CD14-positive monocyte (primary cell): ENCODE data around the gene PCP4L1. TPM values are rescaled to one million over a fixed set of nuclear protein-coding genes. Genes with fewer than 3 reads are reported as not detected.

Experiments
- DNase-seq, 3 donors: peaks; one replicate each; pipeline ENCODE4 v3.0.0-alpha.2; 2011 to 2022
- H2AFZ ChIP-seq: 2 replicates; pipeline ENCODE4 v1.6.0; 2012; ENCODE audit warnings: mild to moderate bottlenecking, low read depth, low read length, inconsistent platforms; ENCODE audit not compliant: insufficient read depth, poor library complexity, severe bottlenecking
- H3K27ac ChIP-seq, 2 donors: 1 replicate in 1 of 2; 2 replicates in 1 of 2; pipeline ENCODE4 v1.5.1; 2012 to 2013; ENCODE audit warnings: low read length in 2 of 2, control low read depth in 1 of 2, inconsistent platforms in 1 of 2, low read depth in 1 of 2, mild to moderate bottlenecking in 1 of 2
- H3K27me3 ChIP-seq, 2 donors: one replicate each; pipeline versions ENCODE4 v1.6.0 to v1.6.1; 2011 to 2013; ENCODE audit warnings: low read length in 2 of 2; ENCODE audit not compliant: control insufficient read depth in 2 of 2, insufficient read depth in 2 of 2
- H3K36me3 ChIP-seq, 2 donors: replicated peaks in 1 of 2; 1 replicate in 1 of 2; 2 replicates in 1 of 2; pipeline versions ENCODE4 v1.5.1 to v1.6.1; 2012 to 2013; ENCODE audit warnings: low read length in 2 of 2, control low read depth in 1 of 2, inconsistent platforms in 1 of 2, mild to moderate bottlenecking in 1 of 2; ENCODE audit not compliant: insufficient read depth in 2 of 2, control insufficient read depth in 1 of 2
- H3K4me1 ChIP-seq, 2 donors: 1 replicate in 1 of 2; 2 replicates in 1 of 2; pipeline versions ENCODE4 v1.5.1 to v1.6.1; 2012 to 2013; ENCODE audit warnings: low read length in 2 of 2, control low read depth in 1 of 2, inconsistent platforms in 1 of 2, mild to moderate bottlenecking in 1 of 2, moderate library complexity in 1 of 2; ENCODE audit not compliant: insufficient read depth in 2 of 2, control insufficient read depth in 1 of 2
- H3K4me2 ChIP-seq: replicated peaks from 2 replicates; pipeline ENCODE3; 2012; ENCODE audit warnings: low read length, moderate library complexity, mild to moderate bottlenecking; ENCODE audit not compliant: poor library complexity, severe bottlenecking; ENCODE audit errors: extremely low read depth
- H3K4me3 ChIP-seq, 3 experiments: fragments of 200-600 bp in 1 of 3; sonication (generic) in 1 of 3; replicated peaks in 1 of 3; 1 replicate in 2 of 3; 2 replicates in 1 of 3; pipeline ENCODE4 v1.5.1; 2011 to 2013; ENCODE audit warnings: low read length in 3 of 3, mild to moderate bottlenecking in 3 of 3, control low read depth in 2 of 3, low read depth in 2 of 3, inconsistent platforms in 1 of 3, moderate library complexity in 1 of 3
- H3K79me2 ChIP-seq: 2 replicates; pipeline ENCODE4 v1.6.0; 2012; ENCODE audit warnings: mild to moderate bottlenecking, control low read depth, inconsistent platforms, low read length, moderate library complexity; ENCODE audit not compliant: insufficient read depth
- H3K9ac ChIP-seq: 2 replicates; pipeline ENCODE4 v1.6.0; 2017; ENCODE audit warnings: low read length, mild to moderate bottlenecking; ENCODE audit not compliant: insufficient read depth, poor library complexity, severe bottlenecking
- H3K9me3 ChIP-seq, 2 donors: replicated peaks in 1 of 2; 1 replicate in 1 of 2; 2 replicates in 1 of 2; pipeline versions ENCODE4 v1.5.1 to v1.6.1; 2012 to 2013; ENCODE audit warnings: low read length in 2 of 2, control low read depth in 1 of 2; ENCODE audit not compliant: control insufficient read depth in 1 of 2, insufficient read depth in 1 of 2
- H4K20me1 ChIP-seq: 2 replicates; pipeline ENCODE4 v1.6.0; 2012; ENCODE audit warnings: mild to moderate bottlenecking, low read length, control low read depth, moderate library complexity; ENCODE audit not compliant: insufficient read depth
- H3K27ac Mint-ChIP-seq, 7 donors: one replicate each; pipeline ENCODE4 v1.8.0; 2020; ENCODE audit warnings: mild to moderate bottlenecking in 7 of 7, mixed read lengths in 7 of 7, moderate library complexity in 6 of 7, inconsistent platforms in 2 of 7
- H3K27me3 Mint-ChIP-seq, 3 donors: one replicate each; pipeline ENCODE4 v1.8.0; 2021 to 2022; ENCODE audit warnings: low read depth in 3 of 3, mild to moderate bottlenecking in 3 of 3, mixed read lengths in 3 of 3, moderate library complexity in 3 of 3, inconsistent platforms in 1 of 3
- H3K36me3 Mint-ChIP-seq, 2 donors: one replicate each; pipeline ENCODE4 v1.8.0; 2020; ENCODE audit warnings: mixed read lengths in 2 of 2, inconsistent platforms in 1 of 2, mild to moderate bottlenecking in 1 of 2
- H3K4me1 Mint-ChIP-seq: one replicate; pipeline ENCODE4 v1.8.0; 2020; ENCODE audit warnings: mild to moderate bottlenecking, mixed read lengths
- H3K4me3 Mint-ChIP-seq, 2 donors: one replicate each; pipeline ENCODE4 v1.8.0; 2020; ENCODE audit warnings: mild to moderate bottlenecking in 2 of 2, mixed read lengths in 2 of 2, moderate library complexity in 1 of 2
- H3K9me3 Mint-ChIP-seq, 7 donors: one replicate each; pipeline ENCODE4 v1.8.0; 2020 to 2022; ENCODE audit warnings: mixed read lengths in 7 of 7, mild to moderate bottlenecking in 6 of 7, moderate library complexity in 6 of 7, inconsistent platforms in 2 of 7
- CTCF ChIP-seq: fragments of 200-600 bp; IDR thresholded peaks from one replicate; pipeline ENCODE4 v1.8.0; 2022; ENCODE audit warnings: antibody characterized with exemption, mild to moderate bottlenecking
- WGBS: methylation state at CpG from one replicate; pipeline ENCODE4 v1.1.5; 2013; ENCODE audit warnings: missing lambda C conversion rate; ENCODE audit not compliant: insufficient coverage; 5-methylcytosine and 5-hydroxymethylcytosine counted together
- intact Hi-C, 2 donors: fragments of 100-400 bp; cut with micrococcal nuclease; formaldehyde crosslinking; loops; one replicate each; pipeline versions ENCODE4 v1.15.0 to v1.15.1; 2023
- polyA plus RNA-seq, 3 donors: library from polyadenylated mRNA; depleted of rRNA in 1 of 3; unstranded in 2 of 3; stranded (reverse) in 1 of 3; fragments of 300-500 nt in 2 of 3; fragments of >200 nt in 1 of 3; fragmentation: Illumina TruSeq in 2 of 3; gene quantifications; 1 replicate in 2 of 3; 2 replicates in 1 of 3; pipeline ENCODE4 v1.2.3, GENCODE V29; 2012 to 2021

The PCP4L1 gene
- polyA plus RNA-seq, 3 donors, result not detected

DNA sequence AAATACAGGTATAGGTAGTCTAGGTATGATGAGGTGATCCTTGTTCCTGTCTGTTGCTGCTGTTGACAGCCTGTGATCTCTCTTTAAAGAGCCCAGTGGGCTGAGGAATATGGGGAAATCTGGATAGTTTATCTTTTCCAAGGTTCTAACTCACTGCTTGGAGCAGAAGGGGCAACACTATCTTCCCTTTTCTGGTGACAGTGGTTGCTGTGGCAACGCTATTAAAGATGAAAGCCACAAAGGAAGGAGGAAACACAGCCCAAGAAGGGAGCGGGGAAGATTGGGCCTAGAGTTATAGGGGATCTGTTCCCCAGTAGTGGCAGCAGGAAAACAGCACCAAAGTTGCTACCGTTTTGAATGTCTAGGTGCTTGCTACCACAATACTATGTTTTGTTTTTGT is 8.8 kb downstream of the PCP4L1 start:
- Mint-ChIP-seq H3K36me3 (no peaks in the 10 kb centered on the region), H3K9me3 (peaks cover 0 to 3% (median 0%) of the 10 kb centered on the region in 7 donors), H3K4me3 (no peak overlapping the region), H3K27ac (no peak overlapping the region), H3K27me3 (peaks cover 2 to 10% (median 10%) of the 10 kb centered on the region in 3 donors), H3K4me1 (peaks cover 10% of the 10 kb centered on the region)
- Histone ChIP-seq H3K4me2 (no peak overlapping the region), H3K9ac (no peak overlapping the region), H3K27me3 (no peaks in the 10 kb centered on the region), H3K27ac (no peak overlapping the region), H2AFZ (no peak overlapping the region), H3K4me3 (no peak overlapping the region), H3K4me1 (peaks cover 12 to 16% of the 10 kb centered on the region in 2 donors), H3K79me2 (no peaks in the 10 kb centered on the region), H4K20me1 (no peaks in the 10 kb centered on the region), H3K36me3 (no peaks in the 10 kb centered on the region), H3K9me3 (no peaks in the 10 kb centered on the region)
- 0% methylated on average over 1 of the region's 3 CpGs for WGBS
- intact Hi-C loops, result no loop called here
- TF ChIP-seq CTCF, result no peak
- peak; percentile 26 to 61 (median 55) for DNase-seq

DNA sequence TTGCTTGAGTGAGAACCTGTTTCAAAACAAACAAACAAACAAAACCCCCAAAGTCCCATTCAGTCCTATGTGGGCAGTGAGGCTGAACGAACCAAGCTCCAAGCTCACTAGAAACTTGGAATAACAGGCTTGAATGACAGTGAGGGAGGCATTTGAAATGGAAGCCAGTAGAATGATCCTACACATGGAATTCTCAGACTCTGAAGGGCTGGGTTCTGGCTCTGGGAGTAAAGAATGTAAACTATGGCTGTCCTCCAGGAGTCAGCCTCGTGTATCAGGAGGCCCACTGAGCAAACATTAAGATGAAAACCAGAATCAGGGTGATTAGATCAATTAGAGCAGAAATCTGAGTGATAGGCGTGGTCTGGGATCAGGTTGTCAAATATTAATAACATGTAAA is 14.9 kb downstream of the PCP4L1 start:
- no peaks in the 10 kb centered on the region for H3K36me3 Mint-ChIP-seq

More for the DNA sequence above, 14.9 kb downstream of the PCP4L1 start:
- Histone ChIP-seq H2AFZ (no peak overlapping the region), H4K20me1 (no peaks in the 10 kb centered on the region), H3K27ac (no peak overlapping the region), H3K36me3 (no peaks in the 10 kb centered on the region), H3K4me3 (no peak overlapping the region), H3K4me2 (no peak overlapping the region), H3K9me3 (no peaks in the 10 kb centered on the region), H3K79me2 (no peaks in the 10 kb centered on the region), H3K4me1 (peaks cover 0 to 2% of the 10 kb centered on the region in 2 donors), H3K9ac (no peak overlapping the region), H3K27me3 (no peaks in the 10 kb centered on the region)
- TF ChIP-seq CTCF, result no peak
- H3K27ac Mint-ChIP-seq, result no peak overlapping the region
- intact Hi-C loops, result no loop called here
- peaks cover 0 to 5% (median 0%) of the 10 kb centered on the region in 7 donors for H3K9me3 Mint-ChIP-seq
- H3K4me1 Mint-ChIP-seq, result no peaks in the 10 kb centered on the region
- H3K27me3 Mint-ChIP-seq, result peaks cover 6 to 16% (median 13%) of the 10 kb centered on the region in 3 donors
- no peak overlapping the region for H3K4me3 Mint-ChIP-seq
- DNase-seq, result no peak
- no CpG with 5 or more reads among the region's 3 CpGs for WGBS
